ENCODE results near the gene MMP14. TPM values are rescaled to one million over a fixed set of nuclear protein-coding genes. Genes with fewer than 3 reads are reported as not detected.

The MMP14 gene
- 386 and 658 TPM in 2 replicates for total RNA-seq

GRCh38 chr14:22836301-22837113, at the start of gene MMP14:
Gene MMP14 (plus strand): TSS chr14:22836585. CDS start chr14:22836818, 233 bp downstream.

GRCh38 chr14:22814941-22815713, 21.3 kb upstream of the MMP14 start, which contains the start of gene SLC7A7:
Gene SLC7A7 (minus strand): TSS chr14:22815435. CDS start chr14:22813398, 2,037 bp downstream.

GRCh38 chr14:22829661-22830442, 6.5 kb upstream of the MMP14 start, which contains the start of gene MRPL52:
Gene MRPL52 (plus strand): TSS chr14:22829887. CDS start chr14:22829913, 26 bp downstream.

GRCh38 chr14:22871224-22872032, 35.0 kb downstream of the MMP14 start, which contains the start of gene LRP10:
Gene LRP10 (plus strand): TSS chr14:22871740. CDS start chr14:22872304, 564 bp downstream.

GRCh38 chr14:22883173-22883976, 47.0 kb downstream of the MMP14 start, which contains the start of gene REM2:
Gene REM2 (plus strand): TSS chr14:22883222. CDS start chr14:22883288, 66 bp downstream.

Other genes starting within 250 kb of the MMP14 start
- 362 and 436 TPM in 2 replicates for gene DAD1, start 247.4 kb upstream of the MMP14 start, total RNA-seq
- gene ABHD4, start 238.3 kb upstream of the MMP14 start, total RNA-seq, result 21.2 and 47.4 TPM in 2 replicates
- gene OR6J1, start 192.2 kb upstream of the MMP14 start, total RNA-seq, result not detected in 2 replicates
- 84.5 and 121 TPM in 2 replicates for gene OXA1L, start 69.9 kb upstream of the MMP14 start, total RNA-seq
- gene SLC7A7, start 21.1 kb upstream of the MMP14 start, total RNA-seq, result 11.6 and 14.2 TPM in 2 replicates
- gene MRPL52, start 6.7 kb upstream of the MMP14 start, total RNA-seq, result 36.8 and 42.4 TPM in 2 replicates
- 105 TPM in 2 replicates for gene LRP10, start 35.2 kb downstream of the MMP14 start, total RNA-seq
- gene REM2, start 46.6 kb downstream of the MMP14 start, total RNA-seq, result not detected in 2 replicates
- gene RBM23, start 82.6 kb downstream of the MMP14 start, total RNA-seq, result 45.7 and 57.6 TPM in 2 replicates
- gene PRMT5, start 92.8 kb downstream of the MMP14 start, total RNA-seq, result 49.0 and 58.5 TPM in 2 replicates
- gene HAUS4, start 120.5 kb downstream of the MMP14 start, total RNA-seq, result 28.7 and 51.8 TPM in 2 replicates
- 25.3 and 47.4 TPM in 2 replicates for gene AJUBA, start 146.0 kb downstream of the MMP14 start, total RNA-seq
- gene C14orf93, start 173.6 kb downstream of the MMP14 start, total RNA-seq, result 5.4 and 14.7 TPM in 2 replicates
- 250 and 297 TPM in 2 replicates for gene PSMB5, start 198.3 kb downstream of the MMP14 start, total RNA-seq
- gene PSMB11, start 205.6 kb downstream of the MMP14 start, total RNA-seq, result not detected in 2 replicates
- 2.2 and 3.5 TPM in 2 replicates for gene CDH24, start 220.9 kb downstream of the MMP14 start, total RNA-seq